Camera-type eye (tissue), 1 donor: ENCODE results near the gene B4GALT1. TPM values are rescaled to one million over a fixed set of nuclear protein-coding genes. Genes with fewer than 3 reads are reported as not detected.

Experiments used
- total RNA-seq: library from RNA; depleted of rRNA; stranded (reverse); fragments of >200 nt; gene quantifications from one replicate; pipeline ENCODE4 v1.2.3, GENCODE V29; 2014

The B4GALT1 gene, protein sequence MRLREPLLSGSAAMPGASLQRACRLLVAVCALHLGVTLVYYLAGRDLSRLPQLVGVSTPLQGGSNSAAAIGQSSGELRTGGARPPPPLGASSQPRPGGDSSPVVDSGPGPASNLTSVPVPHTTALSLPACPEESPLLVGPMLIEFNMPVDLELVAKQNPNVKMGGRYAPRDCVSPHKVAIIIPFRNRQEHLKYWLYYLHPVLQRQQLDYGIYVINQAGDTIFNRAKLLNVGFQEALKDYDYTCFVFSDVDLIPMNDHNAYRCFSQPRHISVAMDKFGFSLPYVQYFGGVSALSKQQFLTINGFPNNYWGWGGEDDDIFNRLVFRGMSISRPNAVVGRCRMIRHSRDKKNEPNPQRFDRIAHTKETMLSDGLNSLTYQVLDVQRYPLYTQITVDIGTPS
- total RNA-seq = 29.8 TPM

GRCh38 chr9:33167084-33167971, at the start of gene B4GALT1:
B4GALT1 (minus strand) TSS chr9:33167336; CDS start chr9:33167169, 167 bp downstream.

GRCh38 chr9:33076046-33077004, 90.8 kb downstream of the B4GALT1 start, which contains the start of gene SMU1:
SMU1 (minus strand) TSS chr9:33076674; CDS start chr9:33076608, 66 bp downstream.

Other genes with a start within 250 kb of the B4GALT1 start
- gene APTX, start 165.7 kb downstream of the B4GALT1 start, total RNA-seq = 31.9 TPM
- 152 TPM for gene DNAJA1, start 142.1 kb downstream of the B4GALT1 start, total RNA-seq
- 34.3 TPM for gene SMU1, start 90.7 kb downstream of the B4GALT1 start, total RNA-seq
- gene SPINK4, start 72.8 kb upstream of the B4GALT1 start, total RNA-seq = not detected
- 104 TPM for gene BAG1, start 97.4 kb upstream of the B4GALT1 start, total RNA-seq
- 75.2 TPM for gene CHMP5, start 97.7 kb upstream of the B4GALT1 start, total RNA-seq
- 41.0 TPM for gene NFX1, start 123.2 kb upstream of the B4GALT1 start, total RNA-seq
- gene AQP7, start 235.2 kb upstream of the B4GALT1 start, total RNA-seq = not detected